ENCODE data around the gene PKP4. TPM values are rescaled to one million over a fixed set of nuclear protein-coding genes. Genes with fewer than 3 reads are reported as not detected.

The PKP4 gene
- total and polyA plus RNA-seq, 2 donors (not counting 1 experiment from before 2014, with no cell fraction given) = 2.0 to 13.3 TPM

DNA sequence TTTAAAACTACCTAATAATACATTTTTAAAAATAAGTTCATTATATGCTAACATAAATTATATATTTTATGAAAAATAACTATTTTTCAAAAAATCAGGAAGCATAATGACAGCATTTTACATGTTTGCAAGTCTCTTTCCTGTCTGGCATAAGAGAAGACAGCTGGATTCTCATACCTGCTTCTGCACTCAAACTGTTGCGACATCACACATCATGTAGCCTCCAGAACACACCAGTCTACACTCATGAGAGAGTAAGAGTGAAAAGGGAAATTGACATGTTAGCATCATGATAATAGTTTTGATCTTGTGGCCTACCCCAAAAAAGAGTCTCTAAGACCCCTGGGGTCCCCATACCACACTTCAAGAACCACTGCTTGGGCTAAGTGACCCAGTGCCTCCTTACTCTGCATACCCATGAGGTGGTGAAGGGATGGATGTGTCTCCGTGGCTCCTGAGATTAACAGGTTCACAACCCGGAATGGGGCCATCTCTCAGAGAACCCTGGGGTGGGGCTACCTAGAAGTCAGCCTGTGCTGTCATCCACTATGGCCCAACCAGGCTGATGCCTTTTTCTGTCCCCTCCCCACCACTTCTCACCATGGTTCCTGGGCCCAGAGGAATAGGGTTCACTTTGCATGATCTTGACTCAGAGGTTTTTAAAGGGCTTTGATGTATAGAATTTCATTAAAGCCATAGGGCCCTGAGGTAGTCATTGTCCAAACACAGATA lies 235.8 kb downstream of the PKP4 start:
- Mint-ChIP-seq H3K4me1 (no peaks in the 10 kb centered on the region), H3K27ac (no peak overlapping the region), H3K9me3 (ENCODE audit: insufficient read depth) (peaks cover 5% of the 10 kb centered on the region), H3K4me3 (no peak overlapping the region), H3K27me3 (peaks cover 3% of the 10 kb centered on the region)
- DNase-seq (no peak), ATAC-seq (ENCODE audit: low read depth) (no peak)
- H3K36me3 ChIP-seq (replicated peaks in 1 of 2; ENCODE audit: control extremely low read depth in 1 of 2, control insufficient read depth in 1 of 2, extremely low read depth in 1 of 2, insufficient read depth in 2 of 2, low read length in 1 of 2) = no peaks in the 10 kb centered on the region
- no peak overlapping the region for H3K9ac ChIP-seq (ENCODE audit: low read length)
- H3K4me1 ChIP-seq (ENCODE audit: control insufficient read depth in 2 of 2, insufficient read depth in 2 of 2, low read length in 2 of 2) = no peaks in the 10 kb centered on the region
- no peak overlapping the region for H2AFZ ChIP-seq (ENCODE audit: insufficient read depth, low read depth, low read length, poor library complexity, severe bottlenecking)
- CTCF ChIA-PET = no interaction called here
- H4K20me1 ChIP-seq (ENCODE audit: control insufficient read depth, insufficient read depth, low read length, poor library complexity, severe bottlenecking) = no peaks in the 10 kb centered on the region
- intact Hi-C loops (cut with micrococcal nuclease) = no loop called here
- H3K27me3 ChIP-seq (replicated peaks in 1 of 4; ENCODE audit: control extremely low read depth in 1 of 4, control insufficient read depth in 3 of 4, insufficient read depth in 4 of 4, low read length in 3 of 4) = no peaks in the 10 kb centered on the region
- H3K27ac ChIP-seq (ENCODE audit: low read length in 2 of 2) = no peak overlapping the region
- no peak overlapping the region for H3K4me3 ChIP-seq (ENCODE audit: control extremely low read depth in 1 of 5, extremely low read depth in 1 of 5, insufficient read depth in 1 of 5, low read depth in 2 of 5, low read length in 4 of 5)
- no peaks in the 10 kb centered on the region for H3K9me3 ChIP-seq (ENCODE audit: control extremely low read depth in 1 of 3, control insufficient read depth in 2 of 3, insufficient read depth in 1 of 3, low read length in 2 of 3)
- POLR2A ChIA-PET = no interaction called here
- TF ChIP-seq, protein P1, sequence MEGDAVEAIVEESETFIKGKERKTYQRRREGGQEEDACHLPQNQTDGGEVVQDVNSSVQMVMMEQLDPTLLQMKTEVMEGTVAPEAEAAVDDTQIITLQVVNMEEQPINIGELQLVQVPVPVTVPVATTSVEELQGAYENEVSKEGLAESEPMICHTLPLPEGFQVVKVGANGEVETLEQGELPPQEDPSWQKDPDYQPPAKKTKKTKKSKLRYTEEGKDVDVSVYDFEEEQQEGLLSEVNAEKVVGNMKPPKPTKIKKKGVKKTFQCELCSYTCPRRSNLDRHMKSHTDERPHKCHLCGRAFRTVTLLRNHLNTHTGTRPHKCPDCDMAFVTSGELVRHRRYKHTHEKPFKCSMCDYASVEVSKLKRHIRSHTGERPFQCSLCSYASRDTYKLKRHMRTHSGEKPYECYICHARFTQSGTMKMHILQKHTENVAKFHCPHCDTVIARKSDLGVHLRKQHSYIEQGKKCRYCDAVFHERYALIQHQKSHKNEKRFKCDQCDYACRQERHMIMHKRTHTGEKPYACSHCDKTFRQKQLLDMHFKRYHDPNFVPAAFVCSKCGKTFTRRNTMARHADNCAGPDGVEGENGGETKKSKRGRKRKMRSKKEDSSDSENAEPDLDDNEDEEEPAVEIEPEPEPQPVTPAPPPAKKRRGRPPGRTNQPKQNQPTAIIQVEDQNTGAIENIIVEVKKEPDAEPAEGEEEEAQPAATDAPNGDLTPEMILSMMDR (IDR thresholded peaks at IDR 0.05) = no peak
- no peak for TF ChIP-seq EZH2 (IDR thresholded peaks at IDR 0.05; ENCODE audit: borderline replicate concordance, insufficient read depth, low read depth, low read length, poor library complexity, severe bottlenecking)
- no peak overlapping the region for H3K4me2 ChIP-seq (replicated peaks; ENCODE audit: low read depth, low read length, poor library complexity, severe bottlenecking)
- H3K79me2 ChIP-seq (ENCODE audit: control insufficient read depth, insufficient read depth, low read length) = no peaks in the 10 kb centered on the region
- no CpG with 5 or more reads among the region's 3 CpGs for WGBS (ENCODE audit: insufficient coverage)

DNA sequence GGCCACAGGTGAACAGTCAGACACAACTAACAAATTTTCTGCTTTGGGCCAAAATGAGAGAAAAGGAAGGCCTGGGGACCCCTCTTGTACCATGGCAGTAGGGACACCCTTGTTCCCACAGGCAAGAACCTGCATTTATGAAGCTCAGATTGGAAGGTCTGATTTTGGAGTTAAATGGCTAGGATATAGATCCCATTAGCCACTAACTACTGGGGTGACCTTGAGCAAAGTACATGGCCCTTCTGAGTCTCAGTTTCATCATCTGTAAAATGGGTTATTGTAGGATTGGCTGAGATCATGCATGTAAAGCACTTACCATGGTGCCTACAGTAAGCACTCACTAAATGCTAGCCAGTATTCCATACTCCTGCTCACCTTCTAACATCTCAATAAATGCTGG lies 236.7 kb downstream of the PKP4 start:
- H4K20me1 ChIP-seq (ENCODE audit: control insufficient read depth, insufficient read depth, low read length, poor library complexity, severe bottlenecking) = no peaks in the 10 kb centered on the region
- no peak overlapping the region for H2AFZ ChIP-seq (ENCODE audit: insufficient read depth, low read depth, low read length, poor library complexity, severe bottlenecking)
- ATAC-seq (ENCODE audit: low read depth) (no peak), DNase-seq (no peak)
- H3K79me2 ChIP-seq (ENCODE audit: control insufficient read depth, insufficient read depth, low read length) = no peaks in the 10 kb centered on the region
- no peaks in the 10 kb centered on the region for H3K27me3 ChIP-seq (replicated peaks in 1 of 4; ENCODE audit: control extremely low read depth in 1 of 4, control insufficient read depth in 3 of 4, insufficient read depth in 4 of 4, low read length in 3 of 4)
- H3K36me3 ChIP-seq (replicated peaks in 1 of 2; ENCODE audit: control extremely low read depth in 1 of 2, control insufficient read depth in 1 of 2, extremely low read depth in 1 of 2, insufficient read depth in 2 of 2, low read length in 1 of 2) = no peaks in the 10 kb centered on the region
- H3K27ac ChIP-seq (ENCODE audit: low read length in 2 of 2) = no peak overlapping the region
- H3K4me2 ChIP-seq (replicated peaks; ENCODE audit: low read depth, low read length, poor library complexity, severe bottlenecking) = no peak overlapping the region
- H3K4me1 ChIP-seq (ENCODE audit: control insufficient read depth in 2 of 2, insufficient read depth in 2 of 2, low read length in 2 of 2) = no peaks in the 10 kb centered on the region
- intact Hi-C loops (cut with micrococcal nuclease) = no loop called here
- no peaks in the 10 kb centered on the region for H3K9me3 ChIP-seq (ENCODE audit: control extremely low read depth in 1 of 3, control insufficient read depth in 2 of 3, insufficient read depth in 1 of 3, low read length in 2 of 3)
- TF ChIP-seq, protein P1 (IDR thresholded peaks at IDR 0.05) = no peak
- no peak for TF ChIP-seq EZH2 (IDR thresholded peaks at IDR 0.05; ENCODE audit: borderline replicate concordance, insufficient read depth, low read depth, low read length, poor library complexity, severe bottlenecking)
- no peak overlapping the region for H3K27ac Mint-ChIP-seq
- H3K4me3 Mint-ChIP-seq = no peak overlapping the region
- no peaks in the 10 kb centered on the region for H3K4me1 Mint-ChIP-seq
- peaks cover 3% of the 10 kb centered on the region for H3K27me3 Mint-ChIP-seq
- POLR2A ChIA-PET = no interaction called here
- H3K9me3 Mint-ChIP-seq (ENCODE audit: insufficient read depth) = peaks cover 5% of the 10 kb centered on the region
- no peak overlapping the region for H3K9ac ChIP-seq (ENCODE audit: low read length)
- no peak overlapping the region for H3K4me3 ChIP-seq (ENCODE audit: control extremely low read depth in 1 of 5, extremely low read depth in 1 of 5, insufficient read depth in 1 of 5, low read depth in 2 of 5, low read length in 4 of 5)
- CTCF ChIA-PET = no interaction called here
